CD4-positive, alpha-beta T cell treated with Interleukin-1 beta for 1 hour (primary cell): Measurements from ENCODE around the gene TRIM49D2.
"Not testable (repeated sequence)": the region's sequence is repeated elsewhere in the genome, so short reads cannot be mapped to it uniquely, and the experiment has no call there.

ENCODE experiments used
- DNase-seq, 2 donors: peaks; one replicate each; pipeline ENCODE4 v3.0.0-alpha.2; 2020 to 2022

TRIM49D2 gene, protein sequence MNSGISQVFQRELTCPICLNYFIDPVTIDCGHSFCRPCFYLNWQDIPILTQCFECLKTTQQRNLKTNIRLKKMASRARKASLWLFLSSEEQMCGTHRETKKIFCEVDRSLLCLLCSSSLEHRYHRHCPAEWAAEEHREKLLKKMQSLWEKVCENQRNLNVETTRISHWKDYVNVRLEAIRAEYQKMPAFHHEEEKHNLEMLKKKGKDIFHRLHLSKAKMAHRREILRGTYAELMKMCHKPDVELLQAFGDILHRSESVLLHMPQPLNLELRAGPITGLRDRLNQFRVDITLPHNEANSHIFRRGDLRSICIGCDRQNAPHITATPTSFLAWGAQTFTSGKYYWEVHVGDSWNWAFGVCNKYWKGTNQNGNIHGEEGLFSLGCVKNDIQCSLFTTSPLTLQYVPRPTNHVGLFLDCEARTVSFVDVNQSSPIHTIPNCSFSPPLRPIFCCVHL

DNA sequence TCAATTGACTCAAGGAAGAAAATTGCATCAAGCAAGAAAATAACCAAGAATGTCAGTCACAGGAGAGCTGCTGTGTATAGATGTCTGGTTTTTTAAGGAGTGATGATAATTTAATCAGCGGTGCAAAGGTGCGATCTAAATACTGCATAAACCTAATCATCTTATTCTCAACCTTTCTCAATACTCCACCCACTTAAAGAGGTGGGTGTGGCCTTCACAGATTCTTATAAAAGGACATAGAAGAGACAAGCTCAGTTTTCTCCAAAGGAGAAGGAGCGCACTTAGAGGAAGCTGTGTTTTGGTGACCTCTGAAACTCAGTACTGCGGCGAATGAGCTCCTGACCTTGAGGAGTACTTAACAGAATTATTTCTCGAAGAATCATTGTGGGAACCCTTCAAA, at the start of gene TRIM49D2:
TRIM49D2 (plus strand) TSS at position 301 of the 400 bp plus-strand sequence. CDS start 2,698 bp downstream, outside the sequence.
- not testable (repeated sequence) for DNase-seq

DNA sequence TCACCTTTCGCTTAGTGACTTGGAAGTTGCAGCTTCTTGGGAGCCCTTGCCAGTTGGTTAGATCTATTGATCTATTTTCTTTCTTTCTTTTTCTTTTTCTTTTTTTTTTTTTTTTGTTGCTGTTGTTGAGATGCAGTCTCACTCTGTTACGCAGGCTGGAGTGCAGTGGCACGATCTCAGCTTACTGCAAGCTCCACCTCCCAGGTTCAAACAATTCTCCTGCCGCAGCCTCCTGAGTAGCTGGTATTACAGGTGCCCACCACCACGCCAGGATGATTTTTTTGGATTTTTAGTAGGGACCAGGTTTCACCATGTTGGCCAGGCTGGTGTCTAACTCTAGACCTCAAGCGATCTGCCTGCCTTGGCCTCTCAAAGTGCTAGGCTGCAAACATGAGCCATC, 46.4 kb upstream of the TRIM49D2 start:
- DNase-seq, result not testable (repeated sequence)

DNA sequence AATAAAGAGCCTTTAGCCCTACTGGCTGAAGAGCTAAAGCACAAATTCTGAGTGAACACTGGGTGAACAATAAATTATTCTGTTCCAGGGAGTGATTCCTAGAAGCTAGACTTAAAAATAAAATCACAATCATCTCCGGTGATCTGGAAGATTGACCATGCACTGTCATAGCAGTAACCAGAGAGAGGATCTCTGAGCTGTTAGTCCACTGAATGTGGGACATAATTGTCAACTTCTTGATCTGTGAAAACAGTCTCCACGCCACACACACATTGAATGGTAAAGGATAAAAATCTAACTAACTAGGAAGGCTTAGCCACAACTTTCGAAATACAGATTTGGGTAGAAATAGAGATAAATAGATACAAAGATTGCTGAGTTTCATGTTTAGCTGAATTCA, 30.6 kb upstream of the TRIM49D2 start:
- DNase-seq, result not testable (repeated sequence)

DNA sequence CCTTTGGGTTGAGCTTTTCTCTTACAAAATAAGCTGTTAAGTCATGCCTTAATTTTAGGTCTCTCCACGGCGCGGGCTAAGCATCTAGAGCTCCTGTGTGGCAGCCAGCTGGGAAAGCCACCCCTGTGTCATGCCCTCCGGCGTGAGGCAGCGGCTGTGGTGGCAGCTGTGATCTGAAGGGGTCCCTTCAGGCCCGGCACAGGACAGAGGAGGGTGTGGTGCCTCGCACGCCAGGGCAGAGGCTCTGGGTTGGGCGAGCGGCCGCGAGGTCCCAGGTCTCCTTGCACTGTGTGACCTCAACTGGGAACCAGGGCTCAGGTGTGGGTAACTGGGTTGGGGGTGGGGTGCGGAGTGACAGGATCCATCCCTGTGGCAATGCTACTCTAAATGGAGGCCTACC, 23.1 kb upstream of the TRIM49D2 start:
- DNase-seq, result not testable (repeated sequence)

DNA sequence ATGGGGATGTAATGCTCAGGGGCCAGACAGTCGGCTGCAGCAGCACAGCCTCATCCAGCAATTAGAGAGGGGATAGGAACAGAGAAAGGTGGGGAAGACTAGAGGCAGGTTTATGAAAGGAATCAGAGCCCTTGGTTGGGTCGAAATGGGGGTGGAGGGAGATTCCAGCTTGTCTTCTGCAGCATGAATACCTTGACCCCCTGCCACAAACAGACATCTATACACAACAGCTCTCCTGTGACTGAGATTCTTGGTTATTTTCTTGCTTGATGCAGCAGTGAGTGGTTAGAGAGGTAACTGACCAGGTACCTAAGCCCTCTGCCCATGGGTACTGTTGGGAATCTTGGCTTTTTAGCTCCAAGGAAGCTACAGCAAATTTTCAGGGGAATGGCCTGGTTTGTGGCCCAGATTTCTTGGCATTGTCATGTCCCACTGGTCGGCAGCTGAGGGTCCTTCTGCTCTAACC, 1.6 kb upstream of the TRIM49D2 start, which contains the start of gene TRIM49D1:
TRIM49D1 (minus strand) TSS at position 51 of the 466 bp plus-strand sequence. CDS start 4,535 bp downstream, outside the sequence.
- DNase-seq, result no peak

DNA sequence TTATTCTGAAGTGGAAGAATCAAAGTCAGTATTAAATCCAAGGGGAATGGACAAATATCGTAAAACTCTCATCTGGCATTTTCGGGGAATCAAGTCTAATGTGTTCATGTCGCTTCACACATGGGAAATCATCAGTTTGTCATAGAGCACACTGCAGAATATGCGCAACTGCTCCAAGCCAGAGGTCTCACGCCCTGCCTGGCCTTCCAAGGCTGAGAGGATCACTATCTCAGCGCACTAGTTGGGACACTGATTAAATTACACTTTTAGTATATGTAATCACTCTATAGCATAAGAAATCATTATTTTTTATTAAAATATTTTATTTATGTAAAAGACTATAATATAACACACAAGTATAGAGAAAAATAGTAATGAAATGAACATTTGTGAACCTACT, 37.0 kb downstream of the TRIM49D2 start:
- not testable (repeated sequence) for DNase-seq

DNA sequence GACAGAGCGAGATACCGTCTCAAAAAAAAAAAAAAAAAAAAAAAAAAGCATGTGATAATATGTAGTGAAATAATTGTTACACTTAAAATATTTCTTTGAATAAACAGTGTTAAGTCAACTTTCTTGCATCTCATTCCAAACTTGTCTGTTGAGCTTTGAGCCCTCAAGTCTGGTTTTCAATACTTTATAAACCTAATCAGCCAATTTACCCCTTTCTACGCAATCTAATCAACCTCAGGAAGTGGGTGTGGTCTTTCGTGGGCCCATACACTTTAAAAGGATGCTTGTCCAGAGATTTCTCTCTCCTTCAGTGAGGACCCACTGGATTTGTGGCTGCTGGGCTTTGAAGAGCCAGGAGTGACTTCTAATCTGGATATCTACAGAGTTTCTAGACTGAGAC, 41.9 kb downstream of the TRIM49D2 start, which contains the start of gene TRIM64:
TRIM64 (plus strand) TSS at position 301 of the 400 bp plus-strand sequence. CDS start 2,467 bp downstream, outside the sequence.
- not testable (repeated sequence) for DNase-seq
